ENCODE measurements around the gene COL20A1. TPM values are rescaled to one million over a fixed set of nuclear protein-coding genes. Genes with fewer than 3 reads are reported as not detected.

COL20A1 gene
- total RNA-seq, 1 donor: not detected

GRCh38 chr20:63290136-63290676 lies 2.8 kb upstream of the COL20A1 start:
- no peaks in the 10 kb centered on the region for H3K9me3 ChIP-seq (ENCODE audit: low read depth, low read length)

DNA sequence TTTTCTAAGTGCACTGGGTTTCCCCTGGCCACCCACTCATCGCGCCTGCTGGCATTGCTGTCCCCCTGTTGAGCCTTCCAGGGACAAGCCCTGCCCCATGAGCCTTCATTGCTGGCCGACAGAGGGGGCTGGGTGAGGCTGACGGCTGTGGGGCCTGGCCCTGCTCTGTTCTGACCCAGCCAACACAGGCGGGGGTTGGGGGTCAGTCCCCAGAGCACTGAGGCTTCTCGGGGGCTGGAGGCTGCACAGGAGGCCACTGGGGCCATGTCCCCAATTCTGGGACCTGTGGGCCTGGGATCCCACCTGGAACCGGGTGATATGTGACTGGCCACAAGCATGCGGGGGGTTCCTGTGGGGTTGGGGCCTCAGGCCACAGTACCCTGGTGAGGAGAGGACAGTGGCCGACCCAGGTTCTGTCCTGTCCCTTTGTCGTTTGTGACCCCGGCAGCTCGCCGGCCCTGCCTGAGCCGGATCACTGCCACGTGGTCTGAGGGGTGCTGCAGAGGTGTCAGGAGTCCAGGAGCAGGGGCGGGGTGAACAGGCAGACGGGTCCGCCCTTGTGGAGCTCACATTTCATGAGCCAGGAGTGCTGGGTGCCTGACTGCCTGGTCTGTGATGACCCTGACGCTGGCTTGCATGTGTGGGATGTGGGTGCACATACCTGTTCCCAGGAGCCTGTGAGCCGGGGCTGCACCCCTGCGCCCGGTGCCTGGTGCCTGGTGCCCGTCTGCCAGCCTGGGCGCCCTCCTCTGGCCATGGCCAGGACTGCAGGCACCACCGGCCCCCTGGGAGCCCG lies 2.1 kb upstream of the COL20A1 start:
- Histone ChIP-seq H3K4me3 (ENCODE audit: low read length) (no peak overlapping the region), H3K4me1 (ENCODE audit: insufficient read depth, low read length) (no peaks in the 10 kb centered on the region), H3K27me3 (ENCODE audit: insufficient read depth, low read length) (no peaks in the 10 kb centered on the region), H3K9me3 (ENCODE audit: low read depth, low read length) (no peaks in the 10 kb centered on the region)

More at GRCh38 chr20:63290136-63290676, 2.8 kb upstream of the COL20A1 start:
- H3K4me3 ChIP-seq (ENCODE audit: low read length): no peak overlapping the region
- H3K27me3 ChIP-seq (ENCODE audit: insufficient read depth, low read length): no peaks in the 10 kb centered on the region
- H3K4me1 ChIP-seq (ENCODE audit: insufficient read depth, low read length): no peaks in the 10 kb centered on the region

GRCh38 chr20:63291811-63292210 lies 1.2 kb upstream of the COL20A1 start:
- H3K9me3 ChIP-seq (ENCODE audit: low read depth, low read length): no peaks in the 10 kb centered on the region
- no peak overlapping the region for H3K4me3 ChIP-seq (ENCODE audit: low read length)
- no peaks in the 10 kb centered on the region for H3K4me1 ChIP-seq (ENCODE audit: insufficient read depth, low read length)
- H3K27me3 ChIP-seq (ENCODE audit: insufficient read depth, low read length): no peaks in the 10 kb centered on the region

DNA sequence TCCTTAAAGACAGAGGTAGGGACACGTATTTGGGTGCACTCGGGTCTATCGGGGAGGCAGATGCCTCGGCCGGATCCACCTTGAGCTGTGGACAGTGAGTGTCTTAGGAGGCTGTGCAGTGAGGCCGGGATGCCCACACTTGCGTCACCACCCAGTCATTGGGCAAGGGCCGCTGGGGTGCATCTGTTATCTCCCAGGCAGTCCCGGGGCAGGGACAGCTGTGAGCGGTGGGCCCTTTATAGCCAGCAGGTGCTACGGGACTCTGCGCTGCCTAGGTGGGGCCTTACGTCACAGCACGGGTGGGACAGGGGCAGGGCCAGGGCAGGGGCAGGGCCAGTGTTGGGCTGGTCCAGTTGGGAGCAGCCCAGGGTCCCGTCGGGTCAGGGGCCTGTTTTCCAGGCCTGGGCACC lies 689 bp upstream of the COL20A1 start:
- no peaks in the 10 kb centered on the region for H3K27me3 ChIP-seq (ENCODE audit: insufficient read depth, low read length)
- no peak overlapping the region for H3K4me3 ChIP-seq (ENCODE audit: low read length)
- H3K4me1 ChIP-seq (ENCODE audit: insufficient read depth, low read length): no peaks in the 10 kb centered on the region
- no peaks in the 10 kb centered on the region for H3K9me3 ChIP-seq (ENCODE audit: low read depth, low read length)

GRCh38 chr20:63293456-63293855 lies 470 bp downstream of the COL20A1 start:
- no peaks in the 10 kb centered on the region for H3K9me3 ChIP-seq (ENCODE audit: low read depth, low read length)
- H3K27me3 ChIP-seq (ENCODE audit: insufficient read depth, low read length): no peaks in the 10 kb centered on the region
- H3K4me3 ChIP-seq (ENCODE audit: low read length): no peak overlapping the region
- no peaks in the 10 kb centered on the region for H3K4me1 ChIP-seq (ENCODE audit: insufficient read depth, low read length)

DNA sequence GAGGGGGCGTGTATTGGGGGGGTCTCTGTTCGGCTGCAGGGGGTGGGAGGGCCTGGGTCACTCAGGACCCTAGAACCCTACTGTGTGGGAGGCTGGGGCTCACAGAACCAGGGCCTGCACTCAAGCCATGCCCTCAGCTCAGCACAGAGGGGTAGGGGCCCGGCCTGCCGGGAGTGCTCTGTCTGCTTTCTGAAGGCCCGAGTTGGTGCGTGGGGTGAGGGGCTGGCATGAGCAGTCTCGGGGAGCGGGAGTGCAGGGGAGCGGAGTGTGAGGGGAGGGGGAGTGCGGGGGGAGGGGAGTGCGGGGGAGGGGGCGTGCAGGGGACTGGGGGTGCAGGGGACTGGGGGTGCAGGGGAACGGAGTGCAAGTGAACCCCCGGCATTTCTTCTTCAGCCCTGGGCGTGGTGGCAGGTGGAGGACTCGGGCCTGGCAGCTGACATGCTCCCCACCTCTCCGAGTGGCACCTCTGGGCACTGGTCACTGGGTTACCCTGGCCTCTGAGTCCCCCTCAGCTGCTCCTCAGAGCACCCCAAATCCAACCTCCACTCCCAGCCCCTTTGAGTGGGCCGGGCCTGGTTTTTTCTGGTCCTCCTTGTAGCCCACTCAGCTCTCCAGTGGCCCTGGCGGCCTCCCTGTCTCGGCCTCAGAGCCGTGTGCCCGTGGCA lies 1.0 kb downstream of the COL20A1 start:
- H3K27me3 ChIP-seq (ENCODE audit: insufficient read depth, low read length): no peaks in the 10 kb centered on the region
- no peak overlapping the region for H3K4me3 ChIP-seq (ENCODE audit: low read length)
- no peaks in the 10 kb centered on the region for H3K4me1 ChIP-seq (ENCODE audit: insufficient read depth, low read length)
- H3K9me3 ChIP-seq (ENCODE audit: low read depth, low read length): no peaks in the 10 kb centered on the region

DNA sequence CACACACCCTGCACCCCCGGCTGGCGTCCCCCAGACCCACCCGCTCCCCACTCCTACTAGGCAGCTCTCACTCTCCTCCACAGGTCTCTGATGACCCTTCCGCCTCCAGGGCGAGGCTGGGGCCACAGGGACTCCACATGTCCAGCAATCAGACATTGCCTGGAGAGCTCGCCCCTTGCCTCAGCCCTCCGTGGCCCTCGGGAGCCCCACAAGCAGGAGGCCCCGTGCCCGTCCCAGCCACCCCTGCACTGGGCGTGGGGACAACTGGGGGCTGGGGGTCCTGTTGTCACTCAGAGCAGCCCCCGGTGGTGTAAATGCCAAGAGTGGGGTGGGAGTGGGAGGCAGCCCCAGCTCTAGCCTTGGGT lies 1.5 kb downstream of the COL20A1 start:
- H3K9me3 ChIP-seq (ENCODE audit: low read depth, low read length): no peaks in the 10 kb centered on the region
- H3K4me3 ChIP-seq (ENCODE audit: low read length): no peak overlapping the region
- H3K4me1 ChIP-seq (ENCODE audit: insufficient read depth, low read length): no peaks in the 10 kb centered on the region
- H3K27me3 ChIP-seq (ENCODE audit: insufficient read depth, low read length): no peaks in the 10 kb centered on the region

DNA sequence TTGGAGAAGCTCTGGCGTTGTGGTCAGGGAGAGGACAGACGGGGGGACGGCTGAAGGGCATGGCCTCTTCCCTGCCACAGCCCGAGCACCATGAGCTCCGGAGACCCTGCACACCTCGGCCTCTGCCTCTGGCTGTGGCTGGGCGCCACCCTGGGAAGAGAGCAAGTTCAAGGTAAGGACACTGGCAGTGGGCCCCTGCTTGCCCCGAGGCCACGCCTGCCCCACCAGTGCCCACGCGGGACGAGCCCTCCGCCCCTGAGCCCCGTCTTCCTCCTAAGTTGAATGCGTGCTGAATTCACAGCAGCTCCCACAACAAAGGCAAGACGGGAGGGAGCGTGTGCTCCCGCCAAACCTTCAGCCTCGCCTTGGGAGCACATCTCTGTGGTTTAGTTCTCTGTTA lies 2.0 kb downstream of the COL20A1 start:
- Histone ChIP-seq H3K9me3 (ENCODE audit: low read depth, low read length) (no peaks in the 10 kb centered on the region), H3K4me1 (ENCODE audit: insufficient read depth, low read length) (no peaks in the 10 kb centered on the region), H3K4me3 (ENCODE audit: low read length) (no peak overlapping the region), H3K27me3 (ENCODE audit: insufficient read depth, low read length) (no peaks in the 10 kb centered on the region)

DNA sequence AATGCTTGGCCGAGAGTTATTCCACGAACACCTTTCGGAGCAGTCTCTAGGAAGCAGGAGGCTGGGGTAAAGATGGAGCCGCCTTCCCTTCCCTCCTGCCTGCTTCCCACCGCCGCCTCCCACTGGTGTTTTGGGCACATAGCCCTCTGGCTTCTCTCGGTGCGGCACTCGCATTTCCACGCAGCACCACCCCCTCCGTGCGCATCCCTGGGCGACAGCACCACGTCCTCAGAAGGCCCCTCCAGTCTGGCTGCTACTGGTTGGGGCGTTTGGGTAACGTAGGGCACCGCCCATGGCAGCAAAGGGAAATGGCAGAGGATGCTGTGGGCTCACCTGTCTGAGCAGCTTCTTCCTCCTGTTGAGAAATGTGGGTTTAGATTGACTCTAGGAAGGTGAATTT lies 2.4 kb downstream of the COL20A1 start:
- Histone ChIP-seq H3K4me3 (ENCODE audit: low read length) (no peak overlapping the region), H3K4me1 (ENCODE audit: insufficient read depth, low read length) (no peaks in the 10 kb centered on the region)

DNA sequence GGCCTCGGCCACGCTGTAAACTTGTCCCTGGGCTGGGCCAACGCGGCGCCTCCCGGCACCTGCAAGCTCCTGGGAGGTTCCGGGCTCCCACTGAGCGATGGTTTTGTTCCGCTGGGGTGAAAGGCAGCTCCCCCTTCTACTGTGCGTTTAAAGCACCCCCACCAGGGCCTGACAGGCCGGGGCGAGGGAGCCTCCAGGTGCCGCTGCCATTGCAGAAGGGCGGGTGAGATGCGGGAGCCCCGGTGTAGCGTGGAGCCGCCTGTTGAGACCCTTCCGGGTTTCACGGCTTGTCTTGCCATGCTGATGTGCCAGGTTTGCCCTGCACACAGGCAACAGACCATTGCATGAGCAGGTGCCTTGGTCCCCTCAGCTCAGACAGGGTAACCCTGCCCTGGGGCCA lies 2.9 kb downstream of the COL20A1 start:
- H3K9me3 ChIP-seq (ENCODE audit: low read depth, low read length): no peaks in the 10 kb centered on the region
- H3K27me3 ChIP-seq (ENCODE audit: insufficient read depth, low read length): no peaks in the 10 kb centered on the region
- H3K4me3 ChIP-seq (ENCODE audit: low read length): no peak overlapping the region
- H3K4me1 ChIP-seq (ENCODE audit: insufficient read depth, low read length): no peaks in the 10 kb centered on the region

More for the DNA sequence above, 2.4 kb downstream of the COL20A1 start:
- no peaks in the 10 kb centered on the region for H3K9me3 ChIP-seq (ENCODE audit: low read depth, low read length)
- no peaks in the 10 kb centered on the region for H3K27me3 ChIP-seq (ENCODE audit: insufficient read depth, low read length)

- Histone ChIP-seq H3K9me3 (ENCODE audit: low read depth, low read length) (no peaks in the 10 kb centered on the region), H3K4me3 (ENCODE audit: low read length) (no peak overlapping the region), H3K27me3 (ENCODE audit: insufficient read depth, low read length) (peaks cover 3% of the 10 kb centered on the region), H3K4me1 (ENCODE audit: insufficient read depth, low read length) (no peaks in the 10 kb centered on the region)
Measured at GRCh38 chr20:63296531-63297299, 3.7 kb downstream of the COL20A1 start.

- Histone ChIP-seq H3K4me1 (ENCODE audit: insufficient read depth, low read length) (no peaks in the 10 kb centered on the region), H3K4me3 (ENCODE audit: low read length) (no peak overlapping the region), H3K27me3 (ENCODE audit: insufficient read depth, low read length) (peaks cover 3% of the 10 kb centered on the region), H3K9me3 (ENCODE audit: low read depth, low read length) (no peaks in the 10 kb centered on the region)
Measured at GRCh38 chr20:63297371-63297781, 4.4 kb downstream of the COL20A1 start.

GRCh38 chr20:63297796-63298572 lies 5.0 kb downstream of the COL20A1 start:
- peaks cover 3% of the 10 kb centered on the region for H3K27me3 ChIP-seq (ENCODE audit: insufficient read depth, low read length)
- no peaks in the 10 kb centered on the region for H3K4me1 ChIP-seq (ENCODE audit: insufficient read depth, low read length)
- H3K9me3 ChIP-seq (ENCODE audit: low read depth, low read length): no peaks in the 10 kb centered on the region
- H3K4me3 ChIP-seq (ENCODE audit: low read length): no peak overlapping the region

- Histone ChIP-seq H3K4me3 (ENCODE audit: low read length) (no peak overlapping the region), H3K27me3 (ENCODE audit: insufficient read depth, low read length) (peaks cover 3% of the 10 kb centered on the region), H3K4me1 (ENCODE audit: insufficient read depth, low read length) (no peaks in the 10 kb centered on the region), H3K9me3 (ENCODE audit: low read depth, low read length) (no peaks in the 10 kb centered on the region)
Measured at GRCh38 chr20:63298731-63299312, 5.8 kb downstream of the COL20A1 start.

Data from mononuclear cell (primary cell).